IMR-90 (cell line): ENCODE measurements around the gene DUS1L. TPM values are rescaled to one million over a fixed set of nuclear protein-coding genes. Genes with fewer than 3 reads are reported as not detected.

Source experiments
- ATAC-seq: fragments of 200-7000 bp; cut with Tn5 transposase; 2 replicates; pipeline ENCODE4 v1.9.1; 2020; ENCODE audit warnings: low read depth, mild to moderate bottlenecking, moderate library complexity
- BruUV-seq: library from RNA; stranded (reverse); fragments of 400-500 nt; replicated peaks from 2 replicates; lab custom pipeline; 2021; lab: Mats Ljungman, UMichigan
- CTCF ChIA-PET: fragments of 300-600 bp; formaldehyde crosslinking; extraction: SDS; loops from one replicate; lab custom pipeline; 2021; ENCODE audit warnings: antibody characterized with exemption; lab: Yijun Ruan, JAX
- POLR2A ChIA-PET: fragments of 300-600 bp; sonication (Branson Sonifier 250); formaldehyde crosslinking; loops from one replicate; lab custom pipeline; 2022; ENCODE audit warnings: antibody characterized with exemption; ENCODE audit not compliant: unreplicated experiment; lab: Charles Lee
- DNase-seq: peaks from one replicate; pipeline ENCODE4 v3.0.0; 2013
- H2AFZ ChIP-seq: replicated peaks from 2 replicates; pipeline ENCODE3; 2013; ENCODE audit warnings: low read length, mild to moderate bottlenecking; ENCODE audit not compliant: poor library complexity
- H2AK5ac ChIP-seq: 2 replicates; pipeline ENCODE4 v1.6.1; 2013; ENCODE audit warnings: low read depth, low read length, inconsistent platforms
- H2AK9ac ChIP-seq: replicated peaks from 2 replicates; pipeline ENCODE3; 2013; ENCODE audit warnings: mild to moderate bottlenecking, low read depth, low read length, moderate library complexity; ENCODE audit not compliant: poor library complexity
- H2BK120ac ChIP-seq: 2 replicates; pipeline ENCODE4 v1.6.1; 2013; ENCODE audit warnings: low read depth, low read length, inconsistent platforms
- H2BK15ac ChIP-seq: 3 replicates; pipeline ENCODE4 v1.6.1; 2013; ENCODE audit warnings: low read depth, low read length, inconsistent platforms
- H2BK20ac ChIP-seq: 2 replicates; pipeline ENCODE4 v1.6.1; 2013; ENCODE audit warnings: low read depth, mild to moderate bottlenecking, inconsistent platforms, low read length, moderate library complexity
- H2BK5ac ChIP-seq: 2 replicates; pipeline ENCODE4 v1.6.1; 2013; ENCODE audit warnings: mild to moderate bottlenecking, low read depth, low read length, inconsistent platforms; ENCODE audit not compliant: poor library complexity, severe bottlenecking
- H3K14ac ChIP-seq: replicated peaks from 2 replicates; pipeline ENCODE4 v1.6.1; 2013; ENCODE audit warnings: low read depth, low read length, inconsistent platforms
- H3K18ac ChIP-seq: 2 replicates; pipeline ENCODE4 v1.6.1; 2013; ENCODE audit warnings: low read depth, low read length, control low read depth
- H3K23ac ChIP-seq: 2 replicates; pipeline ENCODE4 v1.6.1; 2013; ENCODE audit warnings: low read depth, low read length, inconsistent platforms
- H3K27ac ChIP-seq: 2 replicates; pipeline ENCODE4 v1.5.1; 2013; ENCODE audit warnings: mild to moderate bottlenecking, control low read depth, low read length; ENCODE audit not compliant: insufficient read depth
- H3K27me3 ChIP-seq: 2 replicates; pipeline ENCODE4 v1.6.1; 2013; ENCODE audit warnings: low read length; ENCODE audit not compliant: control insufficient read depth, insufficient read depth
- H3K36me3 ChIP-seq: 2 replicates; pipeline ENCODE4 v1.6.1; 2013; ENCODE audit warnings: low read length, mixed read lengths; ENCODE audit not compliant: control insufficient read depth, insufficient read depth
- H3K4ac ChIP-seq: 2 replicates; pipeline ENCODE4 v1.6.1; 2013; ENCODE audit warnings: low read depth, low read length, inconsistent platforms
- H3K4me1 ChIP-seq: 2 replicates; pipeline ENCODE4 v1.6.1; 2013; ENCODE audit warnings: low read length, mixed read lengths; ENCODE audit not compliant: control insufficient read depth, insufficient read depth
- H3K4me2 ChIP-seq: 2 replicates; pipeline ENCODE4 v1.6.1; 2013; ENCODE audit warnings: low read depth, mild to moderate bottlenecking, control low read depth, low read length, moderate library complexity
- H3K4me3 ChIP-seq: 2 replicates; pipeline ENCODE4 v1.5.1; 2013; ENCODE audit warnings: low read depth, mild to moderate bottlenecking, control low read depth, low read length, moderate library complexity; ENCODE audit not compliant: insufficient read depth
- H3K56ac ChIP-seq: 2 replicates; pipeline ENCODE4 v1.6.1; 2013; ENCODE audit warnings: low read length, inconsistent platforms; ENCODE audit not compliant: insufficient read depth; ENCODE audit errors: extremely low read depth
- H3K79me1 ChIP-seq, 2 experiments: 2 replicates each; pipeline ENCODE4 v1.6.1; 2013; ENCODE audit warnings: low read length in 2 of 2, inconsistent platforms in 1 of 2, low read depth in 1 of 2
- H3K9ac ChIP-seq: 2 replicates; pipeline ENCODE4 v1.6.1; 2013; ENCODE audit warnings: low read depth, low read length, control low read depth
- H3K9me1 ChIP-seq: 2 replicates; pipeline ENCODE4 v1.6.1; 2013; ENCODE audit warnings: low read length, inconsistent platforms; ENCODE audit not compliant: insufficient read depth
- H3K9me3 ChIP-seq: 2 replicates; pipeline ENCODE4 v1.6.1; 2013; ENCODE audit warnings: low read length; ENCODE audit not compliant: control insufficient read depth, insufficient read depth
- H4K20me1 ChIP-seq: 2 replicates; pipeline ENCODE4 v1.6.1; 2013; ENCODE audit warnings: low read length, inconsistent platforms; ENCODE audit not compliant: insufficient read depth
- H4K5ac ChIP-seq: 2 replicates; pipeline ENCODE4 v1.6.1; 2013; ENCODE audit warnings: mild to moderate bottlenecking, low read depth, low read length, control low read depth
- H4K8ac ChIP-seq, 2 experiments: 2 replicates each; pipeline ENCODE4 v1.6.1; 2013; ENCODE audit warnings: low read depth in 2 of 2, low read length in 2 of 2, control low read depth in 1 of 2, inconsistent platforms in 1 of 2
- H4K91ac ChIP-seq: 2 replicates; pipeline ENCODE4 v1.6.1; 2013; ENCODE audit warnings: low read depth, low read length, inconsistent platforms; ENCODE audit not compliant: insufficient read depth
- BHLHE40 ChIP-seq: fragments of 150-350 bp; IDR thresholded peaks from 2 replicates; pipeline ENCODE4 v1.6.1; 2016; ENCODE audit warnings: mild to moderate bottlenecking, low read depth, low read length
- FOS ChIP-seq: fragments of 150-350 bp; IDR thresholded peaks from 2 replicates; pipeline ENCODE4 v1.6.1; 2016; ENCODE audit warnings: low read depth, low read length
- MAFK ChIP-seq: IDR thresholded peaks from 2 replicates; pipeline ENCODE4 v1.6.1; 2012; ENCODE audit warnings: low read depth, low read length, improper control_type of control experiment
- WGBS, 2 experiments: methylation state at CpG; one replicate each; pipeline versions ENCODE4 v1.1.5 to v1.1.7; 2013; ENCODE audit warnings: missing lambda C conversion rate in 2 of 2; ENCODE audit not compliant: insufficient read length in 1 of 2; ENCODE audit errors: extremely low coverage in 2 of 2; 5-methylcytosine and 5-hydroxymethylcytosine counted together
- dilution Hi-C: fragments of 300-500 bp; cut with HindIII; formaldehyde crosslinking; loops from one replicate; pipeline ENCODE4 v1.14.3; 2018; ENCODE audit warnings: low sequenced_read_pairs; ENCODE audit not compliant: unreplicated experiment
- in situ Hi-C: fragments of 300-500 bp; cut with MboI; formaldehyde crosslinking; loops from 3 replicates; pipeline ENCODE4 v1.14.3; 2019; ENCODE audit warnings: low sequenced_read_pairs, inconsistent platforms, mixed read lengths
- intact Hi-C: fragments of 100-400 bp; cut with micrococcal nuclease; formaldehyde crosslinking; loops from 2 replicates; pipeline ENCODE4 v1.10.0; 2022
- polyA plus RNA-seq, 3 experiments: library from polyadenylated mRNA; depleted of rRNA; stranded (reverse); fragments of >200 nt; gene quantifications; 2 replicates each; pipeline ENCODE4 v1.2.3, GENCODE V29; 2012; ENCODE audit warnings: low replicate concordance in 1 of 3
- total RNA-seq: library from RNA; depleted of rRNA; stranded (reverse); fragments of >200 nt; gene quantifications from 2 replicates; pipeline ENCODE4 v1.2.3, GENCODE V29; 2012
- TF ChIP-seq, protein P1 (sequence below): fragments of 150-350 bp; IDR thresholded peaks from 2 replicates; pipeline ENCODE4 v1.6.1; 2016; ENCODE audit warnings: low read depth, mild to moderate bottlenecking, low read length, moderate library complexity, borderline replicate concordance

Gene DUS1L
- total and polyA plus RNA-seq, 2 of the 4 experiments (the other 2 are of a cell fraction) = 29.0 to 76.9 TPM

DNA sequence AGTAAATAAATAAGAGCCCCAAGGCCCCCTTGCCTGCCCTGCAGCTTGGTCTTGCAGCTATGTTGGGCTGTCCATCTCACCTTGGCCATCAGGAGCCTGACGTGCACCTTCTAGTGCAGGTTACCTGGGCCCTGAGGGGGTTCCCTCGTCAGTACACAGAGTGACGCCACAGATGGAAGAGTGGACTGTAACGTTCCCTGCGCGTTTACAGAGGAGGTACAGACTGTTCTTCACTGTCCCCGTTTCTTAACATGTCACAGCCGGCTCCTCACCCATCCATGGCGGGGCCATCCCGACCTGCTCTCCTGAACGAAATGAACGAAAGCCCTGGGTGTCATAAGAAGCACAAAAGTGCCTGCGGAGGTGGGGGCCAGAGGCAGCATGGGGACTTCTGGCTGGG is 48.3 kb upstream of the DUS1L start:
- Histone ChIP-seq H3K27ac (no peak overlapping the region), H3K23ac (no peak overlapping the region), H3K14ac (no peak overlapping the region), H3K9me3 (no peaks in the 10 kb centered on the region), H2AK9ac (no peak overlapping the region), H4K91ac (no peak overlapping the region), H2AFZ (no peak overlapping the region), H4K5ac (no peak overlapping the region), H3K4ac (no peak overlapping the region), H2BK5ac (no peak overlapping the region), H3K27me3 (no peaks in the 10 kb centered on the region), H4K8ac (no peak overlapping the region), H3K4me2 (no peak overlapping the region), H4K20me1 (no peaks in the 10 kb centered on the region), H3K9me1 (no peaks in the 10 kb centered on the region), H3K4me1 (0 out of 2 replicates have a peak, but pooled peaks cover 2% of the 10 kb centered on the region), H2BK20ac (no peak overlapping the region), H3K4me3 (no peak overlapping the region), H3K56ac (no peak overlapping the region), H3K18ac (no peak overlapping the region), H2AK5ac (no peak overlapping the region), H3K9ac (no peak overlapping the region), H2BK15ac (no peak overlapping the region), H3K36me3 (peaks cover 13% of the 10 kb centered on the region), H2BK120ac (no peak overlapping the region), H3K79me1 (peaks cover 0 to 7% of the 10 kb centered on the region in 2 experiments; a peak in 1 of 4 replicates)
- CTCF ChIA-PET = no interaction called here
- ATAC-seq (no peak), DNase-seq (no peak)
- TF ChIP-seq BHLHE40 (no peak), FOS (no peak), MAFK (no peak)
- TF ChIP-seq, protein P1, sequence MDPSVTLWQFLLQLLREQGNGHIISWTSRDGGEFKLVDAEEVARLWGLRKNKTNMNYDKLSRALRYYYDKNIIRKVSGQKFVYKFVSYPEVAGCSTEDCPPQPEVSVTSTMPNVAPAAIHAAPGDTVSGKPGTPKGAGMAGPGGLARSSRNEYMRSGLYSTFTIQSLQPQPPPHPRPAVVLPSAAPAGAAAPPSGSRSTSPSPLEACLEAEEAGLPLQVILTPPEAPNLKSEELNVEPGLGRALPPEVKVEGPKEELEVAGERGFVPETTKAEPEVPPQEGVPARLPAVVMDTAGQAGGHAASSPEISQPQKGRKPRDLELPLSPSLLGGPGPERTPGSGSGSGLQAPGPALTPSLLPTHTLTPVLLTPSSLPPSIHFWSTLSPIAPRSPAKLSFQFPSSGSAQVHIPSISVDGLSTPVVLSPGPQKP = no peak
- BruUV-seq = no TSS peak
- WGBS, 2 experiments = 86% methylated on average over 8 of the region's 13 CpGs; no CpG with 5 or more reads in 1 of the 2 experiments
- intact Hi-C loops (no loop called here), in situ Hi-C loops (no loop called here), dilution Hi-C loops (no loop called here)
- POLR2A ChIA-PET = no interaction called here
